GF-D8 (cell line): ENCODE measurements around the gene RPS16.

ENCODE experiments used
- DNase-seq: peaks from one replicate; lab custom pipeline; 2025; lab: John Stamatoyannopoulos, UW

The RPS16 gene

GRCh38 chr19:39388657-39389056 is 47.1 kb downstream of the RPS16 start:
- no peak for DNase-seq

- DNase-seq = no peak
These were observed 49.2 kb downstream of the RPS16 start for GRCh38 chr19:39386557-39386956.

- no peak for DNase-seq
These were observed 49.9 kb downstream of the RPS16 start for GRCh38 chr19:39385629-39386411.

GRCh38 chr19:39384839-39385568 is 50.7 kb downstream of the RPS16 start:
- DNase-seq = no peak
